ENCODE results near the gene TLR10.

The TLR10 gene

DNA sequence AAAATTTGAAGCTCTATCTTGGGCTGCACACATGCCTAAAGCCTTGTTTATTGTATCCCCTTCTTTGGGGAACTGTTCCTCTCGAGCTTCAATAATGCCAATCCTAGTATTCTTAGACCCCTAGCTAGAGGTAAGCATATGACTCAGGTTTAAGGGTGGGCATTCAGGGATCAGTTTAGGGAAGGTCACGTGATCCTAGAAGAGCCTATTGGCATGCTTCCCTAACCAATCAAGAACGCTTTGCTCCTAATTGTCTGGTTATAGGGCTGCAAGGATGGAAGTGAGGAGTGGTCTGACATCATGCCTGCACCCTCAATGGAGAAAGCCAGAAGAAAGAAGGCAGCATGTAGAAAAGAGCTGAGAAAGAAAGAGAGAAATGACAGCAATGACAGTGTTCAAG, 46.9 kb downstream of the TLR10 start:
- no peak for DNase-seq (ENCODE audit: low spot score)
- CTCF ChIA-PET = interaction anchor here (0.7 to 1.5 kb wide), 2 partner anchors 46 to 556 kb away, joined by 3 read pairs; no protein-coding TSS in a partner anchor
- no peak overlapping the region for H3K27ac ChIP-seq
- POLR2A ChIA-PET (ENCODE audit: low non-redundant PET) = no interaction called here
- TF ChIP-seq, protein P1, sequence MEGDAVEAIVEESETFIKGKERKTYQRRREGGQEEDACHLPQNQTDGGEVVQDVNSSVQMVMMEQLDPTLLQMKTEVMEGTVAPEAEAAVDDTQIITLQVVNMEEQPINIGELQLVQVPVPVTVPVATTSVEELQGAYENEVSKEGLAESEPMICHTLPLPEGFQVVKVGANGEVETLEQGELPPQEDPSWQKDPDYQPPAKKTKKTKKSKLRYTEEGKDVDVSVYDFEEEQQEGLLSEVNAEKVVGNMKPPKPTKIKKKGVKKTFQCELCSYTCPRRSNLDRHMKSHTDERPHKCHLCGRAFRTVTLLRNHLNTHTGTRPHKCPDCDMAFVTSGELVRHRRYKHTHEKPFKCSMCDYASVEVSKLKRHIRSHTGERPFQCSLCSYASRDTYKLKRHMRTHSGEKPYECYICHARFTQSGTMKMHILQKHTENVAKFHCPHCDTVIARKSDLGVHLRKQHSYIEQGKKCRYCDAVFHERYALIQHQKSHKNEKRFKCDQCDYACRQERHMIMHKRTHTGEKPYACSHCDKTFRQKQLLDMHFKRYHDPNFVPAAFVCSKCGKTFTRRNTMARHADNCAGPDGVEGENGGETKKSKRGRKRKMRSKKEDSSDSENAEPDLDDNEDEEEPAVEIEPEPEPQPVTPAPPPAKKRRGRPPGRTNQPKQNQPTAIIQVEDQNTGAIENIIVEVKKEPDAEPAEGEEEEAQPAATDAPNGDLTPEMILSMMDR (conservative IDR thresholded peaks at IDR 0.05; ENCODE audit: low read depth) = no peak

- ChIA-PET POLR2A (ENCODE audit: low non-redundant PET) (no interaction called here), CTCF (interaction anchor here (0.7 to 1.5 kb wide), 2 partner anchors 24 to 555 kb away, joined by 3 read pairs; no protein-coding TSS in a partner anchor)
- TF ChIP-seq, protein P1 (conservative IDR thresholded peaks at IDR 0.05; ENCODE audit: low read depth) = no peak
- no peak for DNase-seq (ENCODE audit: low spot score)
- H3K27ac ChIP-seq = no peak overlapping the region
These were observed 47.9 kb downstream of the TLR10 start for GRCh38 chr4:38734911-38735310.

- ChIA-PET POLR2A (ENCODE audit: low non-redundant PET) (no interaction called here), CTCF (interaction anchor here (1.5 kb wide), 1 partner anchor 555 kb away, joined by 3 read pairs; no protein-coding TSS in a partner anchor)
- no peak overlapping the region for H3K27ac ChIP-seq
- DNase-seq (ENCODE audit: low spot score) = no peak
- TF ChIP-seq, protein P1 (conservative IDR thresholded peaks at IDR 0.05; ENCODE audit: low read depth) = no peak
These were observed 48.3 kb downstream of the TLR10 start for GRCh38 chr4:38734446-38734845.

GRCh38 chr4:38733663-38734062, 49.1 kb downstream of the TLR10 start:
- POLR2A ChIA-PET (ENCODE audit: low non-redundant PET) = no interaction called here
- CTCF ChIA-PET = no interaction called here
- DNase-seq (ENCODE audit: low spot score) = no peak
- H3K27ac ChIP-seq = no peak overlapping the region
- TF ChIP-seq, protein P1 (conservative IDR thresholded peaks at IDR 0.05; ENCODE audit: low read depth) = no peak

- DNase-seq (ENCODE audit: low spot score) = peak; percentile 63
- POLR2A ChIA-PET (ENCODE audit: low non-redundant PET) = no interaction called here
- CTCF ChIA-PET = interaction anchor here (0.5 to 2.4 kb wide), 20 partner anchors 9 to 673 kb away, joined by 3 to 32 read pairs (median 4); partner anchors contain the start of gene TLR10
- TF ChIP-seq, protein P1 (conservative IDR thresholded peaks at IDR 0.05; ENCODE audit: low read depth) = peak; percentile 83
- H3K27ac ChIP-seq = no peak overlapping the region
These were observed 51.8 kb downstream of the TLR10 start for GRCh38 chr4:38730830-38731646.

GRCh38 chr4:38730493-38730829, 52.3 kb downstream of the TLR10 start:
- POLR2A ChIA-PET (ENCODE audit: low non-redundant PET) = no interaction called here
- CTCF ChIA-PET = interaction anchor here (1.0 to 2.4 kb wide), 6 partner anchors 29 to 661 kb away, joined by 3 to 32 read pairs (median 6); partner anchors contain the start of gene TLR10
- no peak overlapping the region for H3K27ac ChIP-seq
- DNase-seq (ENCODE audit: low spot score) = no peak
- TF ChIP-seq, protein P1 (conservative IDR thresholded peaks at IDR 0.05; ENCODE audit: low read depth) = no peak
